Stimulated activated CD8-positive, alpha-beta memory T cell treated with anti-CD3 and anti-CD28 coated beads, Interleukin-12 subunit alpha, Interleukin-12 subunit beta, amount 100 ng/mL, for 24 hours (primary cell): ENCODE data around the gene PSME2.

Experiments used
- DNase-seq: peaks from one replicate; pipeline ENCODE4 v3.0.0-alpha.2; 2020; ENCODE audit errors: extremely low read depth

The PSME2 gene

DNA sequence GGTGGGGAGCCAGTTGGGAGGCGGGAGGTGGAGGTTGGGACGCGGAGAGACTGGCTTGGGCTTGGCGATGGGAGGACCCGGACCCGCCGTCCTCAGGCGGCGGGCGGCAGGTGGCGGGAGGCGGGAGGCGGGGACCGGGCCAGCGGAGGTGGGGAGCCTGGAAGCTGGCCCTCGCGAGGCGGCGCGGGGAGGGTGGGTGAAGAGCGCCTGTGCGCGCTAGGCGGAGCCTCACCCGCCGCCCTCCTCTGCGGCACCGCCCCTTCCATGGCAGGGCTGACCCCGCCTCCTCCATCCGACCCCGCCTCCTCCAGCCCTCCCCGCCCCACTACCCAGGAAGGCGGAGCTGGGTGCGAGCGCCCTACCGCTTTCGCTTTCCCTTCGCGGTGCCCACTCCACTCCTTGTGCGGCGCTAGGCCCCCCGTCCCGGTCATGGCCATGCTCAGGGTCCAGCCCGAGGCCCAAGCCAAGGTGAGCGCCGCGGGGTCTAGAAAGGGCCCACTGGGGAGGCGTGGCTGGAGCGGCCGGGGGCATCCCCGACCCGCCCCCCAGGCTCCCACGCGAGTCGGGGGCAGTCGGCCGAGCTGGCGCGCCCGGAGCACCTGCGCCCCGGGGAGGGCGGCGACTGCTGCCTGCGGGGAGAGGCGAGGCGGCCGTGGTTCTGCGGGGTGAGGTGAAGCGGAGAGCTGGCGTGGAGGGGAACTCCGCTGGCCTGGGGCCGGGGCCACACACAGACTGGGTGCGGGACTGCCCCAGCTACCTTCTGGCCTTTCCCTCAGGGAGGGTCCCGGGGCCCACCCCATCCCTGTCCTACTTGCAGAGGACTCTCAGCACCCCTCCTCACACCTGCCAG, 10.4 kb downstream of the PSME2 start, which contains the start of gene PSME1:
Gene PSME1 (plus strand): TSS at position 361 of the 850 bp plus-strand sequence. CDS start 69 bp downstream, at position 430.
- DNase-seq: peak; percentile 83

DNA sequence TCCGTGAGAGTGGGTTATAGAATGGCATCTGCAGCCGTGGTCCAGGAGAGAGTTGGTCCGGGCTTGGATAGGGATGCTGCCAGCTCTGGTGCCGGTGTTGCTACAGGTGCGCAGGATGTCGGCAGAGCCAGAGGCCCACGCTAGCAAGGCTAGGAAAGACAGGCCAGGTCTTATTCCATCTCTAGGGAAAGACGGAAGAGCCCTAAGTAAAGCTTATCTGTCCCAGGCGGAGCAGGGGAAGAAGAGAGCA, 10.9 kb downstream of the PSME2 start:
- no peak for DNase-seq

DNA sequence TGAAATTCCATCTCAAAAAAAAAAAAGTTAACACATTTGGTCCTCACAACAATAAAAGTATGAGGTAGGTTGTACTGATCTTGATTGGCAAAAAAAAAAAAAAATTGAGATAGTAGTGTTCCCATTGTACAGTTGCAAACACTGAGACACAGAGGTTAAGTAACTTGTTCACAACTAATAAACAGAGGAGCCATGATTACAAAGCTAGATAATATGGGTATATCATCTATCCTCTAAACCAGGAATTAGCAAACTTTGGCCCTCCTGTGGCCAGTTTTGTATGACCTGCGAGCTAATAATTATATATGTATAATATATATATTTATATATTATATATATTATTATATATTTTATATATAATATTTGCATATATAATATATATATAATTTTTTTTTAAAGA, 12.7 kb downstream of the PSME2 start:
- DNase-seq: no peak

DNA sequence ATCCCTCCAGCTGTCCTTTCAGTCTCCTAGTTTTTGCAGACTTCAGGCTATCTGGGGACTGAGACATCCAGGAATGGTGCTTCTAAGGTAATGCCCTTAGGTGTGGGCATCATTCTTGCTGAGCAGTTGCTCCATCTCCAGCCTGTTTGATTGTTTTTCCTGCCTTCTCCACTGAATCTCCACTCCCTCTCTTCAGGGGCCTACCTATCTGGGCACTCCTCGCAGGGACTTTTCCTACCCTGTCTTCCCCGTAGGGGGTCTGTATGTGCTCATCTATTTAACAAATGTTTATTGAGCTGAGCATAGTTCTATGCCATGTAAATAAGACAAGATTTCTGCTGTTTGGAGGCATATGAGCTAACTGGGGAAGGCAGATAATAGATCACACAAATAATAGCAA, 13.4 kb downstream of the PSME2 start:
- no peak for DNase-seq

DNA sequence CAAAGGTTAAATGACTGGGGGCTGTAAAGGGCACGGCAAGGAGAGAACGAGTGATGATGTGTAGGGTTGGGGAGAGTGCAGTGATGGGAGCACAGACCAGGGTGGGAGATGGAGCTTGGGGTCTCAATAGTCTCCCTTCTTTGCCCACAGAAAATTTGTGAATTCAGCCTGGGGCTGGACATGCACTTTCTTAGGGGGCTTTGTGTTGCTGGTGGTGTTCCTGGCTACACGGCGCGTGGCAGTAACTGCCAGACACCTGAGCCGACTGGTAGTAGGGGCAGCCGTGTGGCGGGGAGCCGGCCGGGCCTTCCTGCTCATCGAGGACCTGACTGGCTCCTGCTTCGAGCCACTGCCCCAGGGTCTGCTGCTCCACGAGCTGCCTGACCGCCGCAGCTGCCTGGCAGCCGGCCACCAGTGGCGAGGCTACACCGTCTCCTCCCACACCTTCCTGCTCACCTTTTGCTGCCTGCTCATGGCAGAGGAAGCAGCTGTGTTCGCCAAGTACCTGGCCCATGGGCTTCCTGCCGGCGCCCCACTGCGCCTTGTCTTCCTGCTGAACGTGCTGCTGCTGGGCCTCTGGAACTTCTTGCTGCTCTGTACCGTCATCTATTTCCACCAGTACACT, 14.2 kb downstream of the PSME2 start:
- no peak for DNase-seq

DNA sequence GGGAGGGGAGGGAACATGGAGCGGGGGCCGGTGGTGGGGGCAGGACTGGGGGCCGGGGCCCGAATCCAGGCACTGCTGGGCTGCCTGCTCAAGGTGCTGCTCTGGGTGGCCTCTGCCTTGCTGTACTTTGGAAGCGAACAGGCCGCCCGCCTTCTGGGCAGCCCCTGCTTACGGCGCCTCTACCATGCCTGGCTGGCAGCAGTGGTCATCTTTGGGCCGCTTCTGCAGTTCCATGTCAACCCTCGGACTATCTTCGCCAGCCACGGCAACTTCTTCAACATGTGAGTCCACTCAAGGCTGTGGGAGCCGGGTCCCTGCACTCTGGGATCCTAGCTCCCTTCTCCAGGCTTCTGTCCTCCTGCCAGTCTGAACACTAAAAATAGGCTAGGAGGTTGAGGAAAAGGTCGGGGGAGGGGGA, 14.9 kb downstream of the PSME2 start:
- DNase-seq: no peak

DNA sequence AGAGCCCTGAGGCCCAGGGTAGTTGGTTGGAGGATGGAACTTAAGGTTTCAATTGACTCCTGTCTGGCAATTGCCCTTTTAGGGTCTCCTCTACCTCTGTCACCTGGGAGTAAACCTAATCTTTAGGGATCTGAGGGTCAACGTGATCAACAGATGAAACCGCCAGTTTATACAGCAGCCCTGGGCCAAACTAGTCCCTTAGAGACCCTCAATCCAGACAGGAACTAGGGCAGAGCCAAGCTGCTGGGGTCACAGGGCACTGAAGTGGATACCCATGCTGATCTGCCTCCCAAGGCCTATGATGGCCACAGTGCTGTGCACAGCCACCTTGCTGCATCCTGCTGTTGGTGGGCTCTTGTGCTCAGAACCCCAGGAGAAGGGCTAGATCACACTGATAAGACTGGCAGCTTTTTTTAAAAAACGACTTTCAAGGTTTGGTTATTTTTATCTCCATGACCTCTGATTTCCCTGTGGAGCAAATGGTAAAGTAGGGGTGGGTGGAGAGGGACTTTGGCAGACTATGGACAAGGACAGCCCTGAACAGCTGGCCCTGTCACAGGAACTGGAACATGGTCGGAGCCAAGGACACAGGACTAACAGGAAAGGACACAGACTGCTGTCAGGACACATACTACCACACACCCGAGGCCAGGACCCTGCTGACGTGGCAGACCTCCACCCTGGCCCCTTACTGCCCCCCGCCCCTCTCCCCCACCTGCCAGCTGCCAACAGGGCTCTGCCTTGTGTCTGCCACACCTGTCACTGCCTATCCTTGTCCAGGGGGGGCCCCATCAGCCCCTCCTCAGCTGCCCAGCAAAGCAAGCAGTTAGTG, 15.5 kb downstream of the PSME2 start:
- no peak for DNase-seq

DNA sequence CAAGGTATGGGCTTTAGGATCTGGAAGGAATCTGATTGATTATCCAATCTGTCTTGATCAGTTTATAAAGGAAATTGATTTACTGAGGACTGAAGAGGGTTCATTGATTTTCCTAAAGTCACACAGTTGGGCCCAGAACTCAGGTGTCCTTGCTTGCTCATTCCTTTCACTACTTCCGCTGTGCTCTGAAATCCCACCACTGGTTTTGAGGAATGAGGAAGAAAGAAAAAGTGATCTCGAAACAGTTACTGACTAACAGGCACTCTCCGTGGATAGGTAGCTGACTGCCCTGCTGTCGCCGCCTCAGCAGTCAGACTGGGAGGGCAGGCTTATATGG, 16.1 kb downstream of the PSME2 start, which contains the start of gene FITM1:
Gene FITM1 (plus strand): TSS at position 280 of the 337 bp plus-strand sequence. CDS start 905 bp downstream, outside the sequence.
- DNase-seq: no peak

DNA sequence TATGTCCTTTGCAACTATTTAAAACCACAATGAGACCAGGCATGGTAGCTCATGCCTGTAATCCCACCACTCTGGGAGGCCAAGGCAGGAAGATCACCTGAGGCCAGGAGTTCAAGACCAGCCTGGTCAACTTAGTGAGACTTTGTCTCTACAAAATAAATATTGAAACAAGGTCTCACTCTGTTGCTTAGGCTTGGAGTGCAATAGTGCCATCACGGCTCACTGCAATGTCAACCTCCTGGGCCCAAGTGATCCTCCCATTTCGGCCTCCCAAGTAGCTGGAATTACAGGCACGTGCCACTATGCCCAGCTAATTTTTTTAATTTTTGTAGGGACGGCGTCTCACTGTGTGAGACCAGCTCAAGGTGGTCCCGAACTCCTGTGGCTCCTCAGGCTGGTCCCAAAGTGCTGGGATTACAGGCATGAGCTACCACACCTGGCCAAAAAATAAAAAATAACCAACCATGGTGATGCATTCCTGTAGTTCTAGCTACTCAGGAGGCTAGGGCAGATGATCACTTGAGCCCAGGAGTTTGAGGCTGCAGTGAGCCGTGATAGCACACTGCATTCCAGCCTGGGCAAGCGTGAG, 16.9 kb downstream of the PSME2 start:
- no peak for DNase-seq

DNA sequence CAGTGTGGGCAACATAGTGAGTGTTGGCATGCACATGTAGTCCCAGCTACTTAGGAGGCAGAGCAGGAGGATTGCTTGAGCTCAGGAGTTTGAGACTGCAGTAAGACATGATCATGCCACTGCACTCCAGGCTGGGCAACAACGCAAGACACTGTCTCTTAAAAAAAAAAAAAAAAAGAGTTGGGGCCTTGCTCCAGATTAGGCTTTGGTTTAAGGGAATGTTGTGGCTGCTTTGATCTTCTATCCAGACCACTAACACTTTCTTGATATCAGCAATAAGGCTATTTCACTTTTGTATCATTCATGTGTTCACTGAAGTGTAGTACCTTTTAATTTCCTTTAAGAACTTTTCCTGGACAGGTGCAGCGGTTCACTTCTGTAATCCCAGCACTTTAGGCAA, 18.7 kb downstream of the PSME2 start:
- no peak for DNase-seq

DNA sequence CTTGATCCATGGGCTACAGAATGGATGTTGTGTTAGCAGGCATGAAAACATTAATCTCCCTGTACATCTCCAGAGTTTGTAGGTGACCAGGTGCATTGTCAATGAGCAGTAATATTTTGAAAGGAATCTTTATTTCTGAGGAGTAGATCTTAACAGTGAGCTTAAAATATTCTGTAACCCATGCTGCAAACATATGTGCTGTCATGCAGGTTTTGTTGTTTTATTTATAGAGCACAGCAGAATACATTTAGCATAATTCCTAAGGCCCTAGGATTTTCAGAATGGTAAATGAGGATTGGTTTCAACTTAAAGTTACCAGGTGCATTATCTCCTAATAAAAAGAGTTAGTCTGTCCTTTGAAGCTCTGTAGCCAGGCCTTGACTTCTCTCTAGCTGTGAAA, 19.5 kb downstream of the PSME2 start:
- no peak for DNase-seq

DNA sequence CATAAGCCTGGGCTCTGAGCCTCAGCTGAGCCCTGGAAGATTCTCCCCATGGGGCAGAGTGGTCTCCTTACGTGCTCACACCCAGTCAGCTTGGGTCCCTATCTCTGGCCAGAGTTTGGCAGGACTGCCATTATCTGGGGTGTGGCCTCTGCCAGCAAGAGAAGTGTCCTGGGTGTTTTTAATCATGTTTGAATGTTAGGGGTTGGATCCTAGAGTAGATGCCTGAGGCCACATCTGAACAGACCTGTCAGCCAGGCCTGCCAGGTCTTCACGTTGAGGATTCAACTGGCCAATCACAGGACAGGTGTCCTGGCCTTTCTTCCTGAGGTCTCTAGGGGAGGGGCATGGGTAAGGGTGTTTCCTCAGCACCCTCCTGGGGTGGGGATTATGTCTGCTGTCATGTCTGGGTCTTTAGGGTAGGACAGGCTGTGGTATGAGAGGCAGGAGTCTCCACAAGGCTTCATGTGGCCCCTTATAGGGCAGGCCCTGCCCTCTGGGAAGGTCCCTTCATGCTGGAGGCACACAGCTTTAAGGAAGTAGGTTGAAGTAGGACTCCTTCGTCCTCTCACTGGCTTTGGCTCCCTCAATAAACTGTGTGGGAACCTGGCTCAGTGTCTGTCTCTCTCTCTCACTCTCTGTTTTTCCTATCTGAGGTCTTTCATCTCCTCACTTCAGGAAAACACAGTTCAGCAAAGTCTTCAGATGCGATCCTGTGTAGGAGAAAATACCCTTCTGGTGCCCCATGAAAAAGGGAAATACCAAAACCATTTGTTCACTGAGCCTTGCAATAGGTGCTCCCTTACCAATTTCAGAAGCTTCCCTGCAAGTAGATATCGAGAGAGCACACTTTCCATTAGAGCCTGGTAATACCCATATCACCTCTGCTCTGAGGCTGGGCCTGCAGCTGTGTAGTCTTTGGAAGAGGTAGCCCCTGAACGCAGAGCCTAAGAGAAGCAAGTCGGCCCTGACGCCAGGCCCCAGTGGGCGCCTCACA, 22.7 kb downstream of the PSME2 start:
- DNase-seq: no peak

DNA sequence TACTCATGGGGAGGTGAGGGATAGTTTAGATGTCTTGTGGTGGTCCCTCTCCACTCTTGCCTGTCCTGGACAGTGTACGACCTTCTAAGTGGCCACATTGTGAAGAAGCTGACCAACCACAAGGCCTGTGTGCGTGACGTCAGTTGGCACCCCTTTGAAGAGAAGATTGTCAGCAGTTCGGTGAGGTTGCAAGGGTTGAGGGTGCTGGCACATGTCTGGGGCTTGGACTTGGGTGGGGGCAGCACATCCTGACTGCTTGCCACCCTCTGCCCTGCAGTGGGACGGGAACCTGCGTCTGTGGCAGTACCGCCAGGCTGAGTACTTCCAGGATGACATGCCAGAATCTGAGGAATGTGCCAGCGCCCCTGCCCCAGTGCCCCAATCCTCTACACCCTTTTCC, 23.5 kb downstream of the PSME2 start:
- DNase-seq: no peak

DNA sequence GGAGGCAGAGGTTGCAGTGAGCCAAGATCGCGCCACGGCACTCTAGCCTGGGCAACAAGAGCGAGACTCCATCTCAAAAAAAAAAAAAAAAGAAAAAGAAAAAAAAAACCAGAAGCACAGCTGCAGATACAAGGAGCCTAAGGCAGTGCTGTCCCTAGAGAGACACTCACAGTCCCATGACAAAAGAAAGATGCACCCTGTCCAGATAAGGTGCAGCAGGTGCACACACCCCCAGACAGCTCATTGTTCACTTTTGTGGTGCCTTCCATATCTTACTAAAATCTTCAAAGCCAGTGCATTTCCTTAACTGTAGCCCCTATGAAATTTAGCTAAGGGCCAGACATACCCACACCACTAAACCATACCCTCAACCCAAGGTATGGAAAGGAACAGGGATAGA, 24.0 kb downstream of the PSME2 start:
- no peak for DNase-seq

DNA sequence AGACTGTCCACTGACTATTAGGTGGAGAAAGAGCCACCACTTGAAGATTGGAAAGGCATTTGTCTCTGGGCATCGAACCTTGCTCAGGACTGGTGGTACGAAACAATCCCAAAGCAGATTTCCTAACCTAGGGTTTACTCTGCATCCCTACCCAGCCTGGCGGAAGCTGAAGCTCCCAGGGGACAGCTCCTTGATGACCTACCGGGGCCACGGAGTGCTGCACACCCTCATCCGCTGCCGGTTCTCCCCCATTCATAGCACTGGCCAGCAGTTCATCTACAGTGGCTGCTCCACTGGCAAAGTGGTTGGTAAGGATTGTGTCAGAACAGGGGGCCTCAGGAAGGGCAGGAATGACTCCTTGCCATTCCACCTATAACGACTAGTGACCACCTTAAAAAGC, 25.2 kb downstream of the PSME2 start:
- DNase-seq: no peak

DNA sequence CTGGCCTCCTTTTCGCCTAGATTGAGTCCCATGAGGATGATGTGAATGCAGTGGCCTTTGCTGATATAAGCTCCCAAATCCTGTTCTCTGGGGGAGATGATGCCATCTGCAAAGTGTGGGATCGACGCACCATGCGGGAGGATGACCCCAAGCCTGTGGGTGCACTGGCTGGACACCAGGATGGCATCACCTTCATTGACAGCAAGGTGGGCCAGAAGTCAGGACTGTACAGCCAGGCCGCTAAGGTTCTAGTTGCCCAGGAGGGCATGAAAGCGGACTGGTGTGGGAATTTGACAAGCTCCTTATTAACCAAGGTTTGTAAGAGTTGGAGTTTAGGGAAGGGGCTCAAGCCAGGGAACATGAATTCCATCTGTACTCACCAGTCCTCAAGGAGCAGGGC, 26.7 kb downstream of the PSME2 start:
- no peak for DNase-seq

DNA sequence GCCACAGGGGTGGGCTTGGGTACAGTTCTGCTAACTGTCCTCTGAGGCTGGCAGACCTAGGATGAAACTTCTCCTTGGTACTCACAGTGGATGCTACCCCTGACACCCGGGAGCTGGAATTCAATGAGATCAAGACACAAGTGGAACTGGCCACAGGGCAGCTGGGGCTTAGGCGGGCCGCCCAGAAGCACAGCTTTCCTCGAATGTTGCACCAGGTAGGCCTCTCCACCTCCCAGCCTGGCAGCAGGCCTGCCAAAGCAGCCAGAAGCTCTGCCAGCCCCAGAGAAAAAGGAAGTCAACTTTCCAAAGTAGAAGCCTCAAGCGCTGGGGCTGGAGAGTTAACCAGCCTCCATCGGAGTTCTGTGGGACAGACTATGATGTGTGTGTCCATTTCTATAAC, 29.2 kb downstream of the PSME2 start:
- no peak for DNase-seq

DNA sequence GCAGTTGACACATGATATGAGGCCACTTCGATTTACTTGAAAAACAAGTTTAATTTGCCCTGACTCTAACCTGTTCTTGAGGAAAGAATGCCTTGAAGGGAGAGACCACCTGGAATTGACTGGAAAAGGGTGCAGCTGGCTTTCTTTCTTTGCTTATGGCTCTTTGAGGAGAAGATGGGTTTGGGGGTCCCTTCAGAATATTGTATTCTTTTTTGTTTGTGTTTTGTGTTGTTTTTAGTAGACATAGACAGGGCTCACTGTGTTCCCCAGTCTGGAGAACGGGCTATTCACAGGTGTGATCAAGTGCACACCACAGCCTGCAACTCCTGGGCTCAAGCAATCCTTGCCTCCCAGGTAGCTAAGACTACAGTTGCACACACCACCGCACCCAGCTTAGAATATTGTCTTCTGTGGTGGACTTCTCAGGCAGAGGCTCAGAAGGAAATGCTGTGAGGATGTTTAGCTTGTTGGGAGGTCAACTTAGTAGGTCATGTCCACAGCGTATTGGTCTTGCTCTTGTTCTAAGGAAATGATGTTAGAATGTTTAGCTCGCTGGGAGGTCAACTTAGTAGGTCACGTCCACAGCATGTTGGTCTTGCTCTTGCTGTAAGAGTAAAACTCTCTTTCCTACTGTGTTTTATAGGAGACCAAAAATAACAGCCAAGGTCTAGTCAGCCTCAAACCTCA, 30.1 kb downstream of the PSME2 start:
- no peak for DNase-seq

DNA sequence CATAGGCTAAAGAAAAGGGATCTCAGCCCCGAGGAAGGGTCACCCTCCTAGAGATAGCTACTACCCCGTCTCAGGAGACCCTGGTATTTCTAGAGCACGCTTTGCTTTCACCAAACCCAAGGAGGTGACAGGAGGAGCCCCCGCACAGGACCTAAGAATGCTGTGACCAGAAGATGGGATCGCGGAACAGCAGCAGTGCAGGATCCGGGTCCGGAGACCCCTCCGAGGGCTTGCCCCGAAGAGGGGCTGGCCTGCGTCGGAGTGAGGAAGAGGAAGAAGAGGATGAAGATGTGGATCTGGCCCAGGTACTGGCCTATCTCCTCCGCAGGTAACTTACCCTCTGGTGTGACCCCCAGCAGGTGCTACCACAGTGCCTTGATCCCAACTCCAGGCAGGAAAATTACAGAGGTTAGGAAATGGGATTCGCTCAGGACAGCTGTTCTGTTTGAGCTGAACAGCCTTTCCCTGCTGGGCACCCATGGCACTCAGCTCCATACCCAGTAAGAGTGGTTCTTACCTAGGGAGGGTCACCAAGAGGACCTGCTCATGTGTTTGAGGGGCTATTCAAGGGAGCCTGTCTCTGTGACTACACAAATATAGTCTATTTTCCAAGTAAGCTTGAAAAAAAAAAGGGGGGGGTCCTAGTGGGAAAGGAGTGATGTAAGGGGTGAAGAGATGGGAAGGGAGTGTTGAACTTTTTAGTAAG, 30.8 kb downstream of the PSME2 start:
- no peak for DNase-seq
